Prostate gland (tissue), 2 donors: ENCODE results near the gene KRTAP5-7. TPM values are rescaled to one million over a fixed set of nuclear protein-coding genes. Genes with fewer than 3 reads are reported as not detected.

Experiments
- DNase-seq: peaks from one replicate; pipeline ENCODE4 v3.0.0-alpha.2; 2019; ENCODE audit warnings: low spot score
- H3K27ac ChIP-seq, 2 donors: fragments of 200-600 bp; sonication (generic); 2 replicates each; pipeline ENCODE4 v1.5.1; 2017 to 2019
- H3K27me3 ChIP-seq: fragments of 200-600 bp; sonication (generic); replicated peaks from 2 replicates; pipeline ENCODE4 v1.5.1; 2019; ENCODE audit not compliant: insufficient read depth
- H3K36me3 ChIP-seq, 2 donors: fragments of 200-600 bp; sonication (generic); 1 replicate in 1 of 2; 2 replicates in 1 of 2; pipeline versions ENCODE4 v1.5.1 to v1.8.1; 2017 to 2019
- H3K4me1 ChIP-seq: fragments of 200-600 bp; sonication (generic); replicated peaks from 2 replicates; pipeline ENCODE4 v1.5.1; 2019
- H3K4me3 ChIP-seq, 2 donors: fragments of 200-600 bp; sonication (generic); 2 replicates each; pipeline ENCODE4 v1.5.1; 2017 to 2019
- H3K9me3 ChIP-seq: fragments of 200-600 bp; sonication (generic); 2 replicates; pipeline ENCODE4 v1.5.1; 2017
- CTCF ChIP-seq, 4 experiments: fragments of 200-600 bp in 2 of 4; fragments of 450-650 bp in 2 of 4; sonication (generic) in 2 of 4; IDR thresholded peaks; 1 replicate in 3 of 4; 2 replicates in 1 of 4; pipeline ENCODE4 v1.5.1; 2016 to 2019; ENCODE audit warnings: antibody characterized with exemption in 4 of 4, mild to moderate bottlenecking in 2 of 4, moderate library complexity in 2 of 4
- POLR2A ChIP-seq: fragments of 450-650 bp; IDR thresholded peaks from one replicate; pipeline ENCODE4 v1.6.1; 2016; ENCODE audit warnings: antibody characterized with exemption, mild to moderate bottlenecking
- POLR2AphosphoS5 ChIP-seq: sonication (generic); formaldehyde crosslinking; IDR thresholded peaks from one replicate; pipeline ENCODE4 v1.6.1; 2017; ENCODE audit warnings: antibody characterized with exemption
- WGBS: methylation state at CpG from one replicate; pipeline ENCODE4 v1.1.5; 2018; 5-methylcytosine and 5-hydroxymethylcytosine counted together
- intact Hi-C: fragments of 100-400 bp; cut with DNase I; formaldehyde crosslinking; loops from one replicate; pipeline ENCODE4 v1.14.2; 2022
- total RNA-seq, 2 donors: library from RNA; depleted of rRNA; stranded (reverse); fragments of >200 nt; gene quantifications; one replicate each; pipeline ENCODE4 v1.1.0, GENCODE V29; 2016

KRTAP5-7 gene
- total RNA-seq, 2 donors from 2014 or later: 1.8 TPM; not detected in 1

- H3K9me3 ChIP-seq: no peaks in the 10 kb centered on the region
- H3K27me3 ChIP-seq: no peaks in the 10 kb centered on the region
- no peak overlapping the region for H3K27ac ChIP-seq
- intact Hi-C loops: no loop called here
- H3K36me3 ChIP-seq: peaks cover 6 to 29% of the 10 kb centered on the region in 2 donors
- TF ChIP-seq POLR2AphosphoS5: no peak
- TF ChIP-seq CTCF (IDR thresholded peaks at IDR 0.05): no peak
- no peak for TF ChIP-seq POLR2A
- no peak for DNase-seq
- H3K4me3 ChIP-seq: no peak overlapping the region
- WGBS: 93% methylated on average over 20 of the region's 20 CpGs
- no peaks in the 10 kb centered on the region for H3K4me1 ChIP-seq
Observed at GRCh38 chr11:71495286-71496230, 31.5 kb upstream of the KRTAP5-7 start.

GRCh38 chr11:71496421-71496820 is 30.6 kb upstream of the KRTAP5-7 start:
- Histone ChIP-seq H3K4me3 (no peak overlapping the region), H3K36me3 (peaks cover 10 to 20% of the 10 kb centered on the region in 2 donors), H3K4me1 (no peaks in the 10 kb centered on the region), H3K27me3 (no peaks in the 10 kb centered on the region), H3K9me3 (no peaks in the 10 kb centered on the region), H3K27ac (no peak overlapping the region)
- TF ChIP-seq CTCF (IDR thresholded peaks at IDR 0.05) (no peak), POLR2A (no peak), POLR2AphosphoS5 (no peak)
- intact Hi-C loops: no loop called here
- WGBS: 94% methylated on average over 13 of the region's 13 CpGs
- DNase-seq: no peak

GRCh38 chr11:71498091-71498490 is 29.0 kb upstream of the KRTAP5-7 start:
- intact Hi-C loops: no loop called here
- Histone ChIP-seq H3K27ac (no peak overlapping the region), H3K27me3 (no peaks in the 10 kb centered on the region), H3K4me1 (no peaks in the 10 kb centered on the region), H3K9me3 (no peaks in the 10 kb centered on the region), H3K36me3 (peaks cover 13 to 15% of the 10 kb centered on the region in 2 donors), H3K4me3 (no peak overlapping the region)
- WGBS: 96% methylated on average over 19 of the region's 19 CpGs
- DNase-seq: no peak
- TF ChIP-seq POLR2AphosphoS5 (no peak), CTCF (IDR thresholded peaks at IDR 0.05) (no peak), POLR2A (no peak)

GRCh38 chr11:71499125-71499524 is 27.9 kb upstream of the KRTAP5-7 start:
- WGBS: 87% methylated on average over 13 of the region's 13 CpGs

More at GRCh38 chr11:71499125-71499524, 27.9 kb upstream of the KRTAP5-7 start:
- Histone ChIP-seq H3K4me1 (no peaks in the 10 kb centered on the region), H3K4me3 (no peak overlapping the region), H3K36me3 (peaks cover 13 to 15% of the 10 kb centered on the region in 2 donors), H3K9me3 (no peaks in the 10 kb centered on the region), H3K27ac (no peak overlapping the region), H3K27me3 (no peaks in the 10 kb centered on the region)
- DNase-seq: no peak
- intact Hi-C loops: no loop called here
- TF ChIP-seq CTCF (IDR thresholded peaks at IDR 0.05): no peak
- TF ChIP-seq POLR2AphosphoS5: no peak
- no peak for TF ChIP-seq POLR2A
